Endometrial microvascular endothelial cells (primary cell): ENCODE measurements around the gene ATG9B. TPM values are rescaled to one million over a fixed set of nuclear protein-coding genes. Genes with fewer than 3 reads are reported as not detected.

ENCODE experiments used
- in situ Hi-C: cut with HindIII; loops from 2 replicates; pipeline ENCODE4 v1.10.0; 2017; ENCODE audit warnings: low sequenced_read_pairs, low pct_unique_long_range_greater_than_20kb; ENCODE audit errors: inconsistent ontology term
- total RNA-seq: library from RNA; depleted of rRNA; stranded (reverse); fragments of >200 nt; gene quantifications from one replicate; pipeline ENCODE4 v1.2.3, GENCODE V29; 2015; ENCODE audit errors: inconsistent ontology term

ATG9B gene
- total RNA-seq, 1 donor from 2014 or later, result not detected

DNA sequence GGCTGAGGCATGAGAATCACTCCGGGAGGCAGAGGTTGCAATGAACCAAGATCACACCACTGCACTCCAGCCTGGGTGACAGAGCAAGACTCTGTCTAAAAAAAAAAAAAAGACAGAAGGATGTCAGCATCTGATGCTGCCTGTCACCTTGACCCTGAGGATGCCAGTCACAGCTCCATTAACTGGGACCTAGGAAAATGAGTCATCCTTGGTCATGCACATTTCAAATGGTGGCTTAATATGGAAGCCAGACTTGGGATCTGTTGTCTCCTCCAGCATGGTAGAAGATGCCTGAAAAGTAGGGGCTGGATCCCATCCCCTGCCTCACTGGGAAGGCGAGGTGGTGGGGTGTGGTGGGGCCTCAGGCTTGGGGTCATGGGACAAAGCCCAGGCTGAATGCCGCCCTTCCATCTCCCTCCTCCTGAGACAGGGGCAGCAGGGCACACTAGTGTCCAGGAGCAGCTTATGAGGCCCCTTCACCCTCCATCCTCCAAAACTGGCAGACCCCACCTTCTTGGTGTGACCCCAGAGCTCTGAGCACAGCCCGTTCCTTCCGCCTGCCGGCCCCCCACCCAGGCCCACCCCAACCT, 32.1 kb downstream of the ATG9B start:
- in situ Hi-C loops, result no loop called here

DNA sequence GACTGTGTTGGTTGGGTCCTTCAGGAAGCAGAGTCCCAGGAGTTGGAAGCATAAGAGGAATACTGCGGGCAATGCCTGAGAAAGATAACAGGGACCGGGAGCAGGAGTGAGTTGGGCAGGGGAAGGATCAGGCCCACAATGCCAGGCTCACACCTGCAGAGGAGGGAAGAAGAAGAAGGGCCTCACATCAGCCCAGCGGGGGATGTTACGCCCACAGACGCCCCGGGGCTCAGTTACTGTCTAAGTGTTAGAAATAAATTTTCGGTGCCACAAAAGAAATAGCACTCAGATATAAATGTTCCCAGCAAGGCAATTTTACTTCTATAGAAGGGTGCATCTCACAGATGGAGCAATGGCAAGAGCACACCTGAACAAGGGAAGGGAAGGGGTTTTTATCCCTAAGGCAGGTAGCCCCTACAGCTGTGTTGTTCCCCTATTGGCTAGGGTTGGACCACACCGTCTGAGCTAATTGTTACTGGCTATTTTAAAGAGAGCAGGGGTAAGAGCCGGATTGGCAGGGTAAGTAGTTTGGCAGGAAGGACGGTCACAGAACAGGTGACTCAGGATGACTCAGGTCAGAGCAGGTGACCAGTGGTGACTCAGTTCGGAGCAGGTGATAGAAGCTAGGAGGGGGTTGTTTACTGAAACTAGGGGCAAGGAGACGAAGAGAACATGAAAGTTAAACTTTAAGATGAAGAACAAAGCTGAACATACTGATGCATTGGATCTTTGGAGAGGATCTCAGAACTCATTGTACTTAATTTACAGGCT, 33.7 kb downstream of the ATG9B start, which contains the start of gene NOS3:
TSS of gene NOS3 (plus strand) at position 602 of the 771 bp plus-strand sequence. CDS start 2,787 bp downstream, outside the sequence.
- in situ Hi-C loops, result no loop called here

DNA sequence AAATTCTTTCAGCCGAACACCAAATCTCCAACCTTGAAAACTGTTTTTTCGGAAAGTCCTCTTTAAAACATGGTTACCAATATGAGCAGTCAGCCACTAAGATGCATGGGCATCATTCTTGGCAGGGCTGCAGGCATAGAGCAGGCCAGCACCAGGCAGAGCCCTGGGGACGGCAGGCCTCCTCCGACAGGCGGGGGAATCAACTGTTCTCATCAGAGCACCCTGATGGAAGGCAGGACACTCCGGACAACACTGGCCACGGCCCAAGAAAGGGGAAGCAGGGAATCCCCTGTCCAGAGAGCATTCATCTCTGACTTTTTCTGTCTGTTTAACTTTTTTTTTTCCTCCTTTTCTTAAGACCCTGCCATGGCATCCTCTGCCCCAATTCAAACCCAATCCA, 34.8 kb downstream of the ATG9B start:
- in situ Hi-C loops, result no loop called here

DNA sequence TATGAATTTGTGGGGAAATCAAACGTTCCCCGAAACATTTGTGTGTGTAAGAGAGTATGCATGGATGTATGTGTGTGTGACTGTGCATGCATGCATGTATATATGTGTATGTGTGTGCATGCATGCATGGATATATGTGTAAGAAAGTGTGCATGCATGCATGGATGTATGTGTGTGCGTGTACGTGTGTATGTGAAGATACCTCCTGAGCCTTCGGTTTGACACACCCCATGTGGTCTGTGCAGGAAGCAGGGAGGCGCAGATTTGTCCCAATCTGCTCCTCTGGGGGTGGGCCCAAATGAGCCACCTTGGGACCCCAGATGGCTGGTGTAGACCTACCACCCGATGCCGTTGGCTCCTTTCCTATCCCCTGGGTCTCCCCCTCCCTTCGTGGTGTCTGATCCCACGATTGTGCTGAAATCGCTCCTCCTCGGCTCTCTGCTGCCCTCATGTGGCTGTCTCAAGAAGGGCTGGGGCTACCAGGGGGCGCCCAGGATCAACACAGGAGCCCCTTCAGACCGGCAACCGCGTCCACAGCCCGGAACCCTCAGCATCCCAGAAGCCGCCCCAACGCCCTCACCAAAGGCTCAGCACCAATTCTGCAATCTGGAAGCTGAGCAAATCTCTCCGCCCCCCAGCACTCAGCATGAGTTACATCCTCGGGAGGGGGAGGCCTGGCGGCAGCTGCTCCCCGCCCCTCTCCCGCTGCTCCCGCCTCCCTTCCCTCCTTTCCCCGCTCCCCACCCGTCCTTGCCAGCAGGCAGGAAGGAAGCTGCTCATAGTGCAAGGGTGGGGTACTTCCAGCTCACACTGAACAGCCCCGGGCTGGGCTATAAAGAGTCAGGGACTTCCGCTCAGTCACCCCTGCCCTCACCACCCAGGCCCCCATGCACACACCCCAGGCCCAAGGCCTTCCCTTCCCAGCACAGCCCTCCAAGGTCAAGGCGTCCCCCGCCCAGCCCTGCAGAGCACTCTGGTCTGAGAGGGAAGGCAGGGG, 35.8 kb downstream of the ATG9B start:
- in situ Hi-C loops, result no loop called here

DNA sequence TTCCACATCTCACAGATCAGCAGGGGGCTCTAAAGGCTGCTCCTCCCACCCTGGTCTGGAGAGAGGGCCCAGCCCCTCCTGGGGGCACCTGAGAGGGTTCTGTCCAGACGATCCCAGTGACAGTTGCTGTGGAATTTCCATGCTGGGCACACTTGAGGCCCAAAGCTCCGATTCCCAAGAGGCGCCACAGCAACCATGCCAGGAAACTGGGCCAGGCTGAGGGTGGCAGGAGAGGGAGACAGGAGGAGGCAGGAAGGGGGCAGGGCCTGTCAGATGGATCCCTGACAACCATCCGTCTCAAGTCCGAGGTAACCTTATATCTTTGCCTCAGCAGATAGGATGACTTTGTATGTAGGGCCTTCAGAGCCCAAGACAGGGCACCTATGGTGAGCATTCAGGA, 37.7 kb downstream of the ATG9B start:
- in situ Hi-C loops, result no loop called here

- in situ Hi-C loops, result no loop called here
Observed at GRCh38 chr7:150986099-150986512, 38.2 kb downstream of the ATG9B start.

DNA sequence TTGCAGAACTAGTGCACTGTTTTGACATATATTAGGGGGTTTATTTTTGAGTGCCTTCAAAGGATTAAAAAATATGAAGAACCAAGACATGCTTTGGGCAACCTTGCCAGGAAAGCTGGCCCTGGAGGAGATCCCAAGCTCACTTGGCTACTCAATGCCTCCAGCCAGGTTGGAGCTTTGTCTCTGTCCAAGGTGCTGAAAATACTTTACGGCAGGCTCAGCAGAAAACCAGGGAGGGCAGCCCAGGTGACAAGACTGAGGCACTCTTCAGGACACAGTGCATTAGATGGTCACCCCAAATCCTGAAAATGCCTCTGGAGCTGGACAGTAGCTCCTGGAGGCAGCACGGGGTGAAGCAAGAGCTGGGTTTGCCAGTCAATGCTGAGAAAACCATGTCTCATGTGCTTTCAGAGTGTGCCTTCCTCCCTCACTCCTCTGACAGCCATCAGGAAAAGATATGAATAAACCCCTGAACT, 40.4 kb downstream of the ATG9B start:
- in situ Hi-C loops, result no loop called here

GRCh38 chr7:150982351-150982750, 41.9 kb downstream of the ATG9B start:
- in situ Hi-C loops, result no loop called here

DNA sequence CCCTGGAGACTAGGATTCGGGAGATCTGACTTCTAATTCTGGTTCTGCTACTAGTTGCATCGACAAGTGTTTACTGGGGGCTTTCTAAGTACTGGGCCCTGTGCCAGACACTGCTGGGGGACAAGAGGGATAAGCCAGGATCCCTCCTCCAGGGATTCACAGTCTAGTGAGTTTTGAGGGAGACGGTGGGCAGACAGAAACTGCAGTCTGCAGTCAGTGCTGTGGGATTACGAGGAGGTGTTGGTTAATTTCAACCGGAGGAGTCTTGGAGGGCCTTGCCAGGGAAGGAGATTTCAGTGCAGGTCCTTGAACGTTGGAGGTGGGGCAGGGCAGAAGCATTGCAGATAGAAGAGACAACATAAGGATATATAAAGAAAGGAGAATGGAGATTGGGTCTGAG, 42.6 kb downstream of the ATG9B start:
- in situ Hi-C loops, result no loop called here

GRCh38 chr7:150980663-150981062, 43.6 kb downstream of the ATG9B start:
- in situ Hi-C loops, result no loop called here

DNA sequence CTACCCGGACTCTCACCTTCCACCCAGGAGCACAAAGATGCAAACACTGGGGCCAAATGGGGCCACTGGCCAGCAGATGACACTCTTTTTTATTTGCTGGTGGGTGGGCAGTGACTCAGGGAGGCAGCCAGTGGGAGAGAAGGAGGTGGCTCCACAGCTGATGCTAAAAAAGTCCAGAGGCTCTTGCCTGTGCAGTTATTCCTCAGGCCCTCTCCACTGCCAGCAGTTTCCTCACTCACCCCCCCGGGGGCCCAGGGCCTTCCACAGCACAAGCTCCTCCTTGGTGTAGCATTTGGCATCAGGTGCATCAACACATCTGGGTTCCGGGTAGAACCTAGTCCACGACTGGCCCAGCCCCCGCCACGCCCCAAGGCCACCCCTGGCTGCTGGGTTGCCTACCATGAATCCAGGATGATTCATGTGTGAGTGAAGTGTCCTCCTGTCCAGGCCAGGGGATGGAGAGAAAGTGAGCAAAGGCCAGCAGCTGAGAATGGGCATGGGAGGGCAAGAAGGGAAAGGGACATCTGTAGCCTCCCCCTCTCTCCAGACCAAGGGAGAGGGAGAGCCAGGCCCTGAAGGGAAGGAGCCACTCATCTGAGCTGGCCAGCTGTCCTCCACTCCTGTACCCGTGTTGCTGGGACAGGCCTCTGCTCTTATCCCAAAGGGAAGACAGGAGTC, 44.4 kb downstream of the ATG9B start:
- in situ Hi-C loops, result no loop called here

DNA sequence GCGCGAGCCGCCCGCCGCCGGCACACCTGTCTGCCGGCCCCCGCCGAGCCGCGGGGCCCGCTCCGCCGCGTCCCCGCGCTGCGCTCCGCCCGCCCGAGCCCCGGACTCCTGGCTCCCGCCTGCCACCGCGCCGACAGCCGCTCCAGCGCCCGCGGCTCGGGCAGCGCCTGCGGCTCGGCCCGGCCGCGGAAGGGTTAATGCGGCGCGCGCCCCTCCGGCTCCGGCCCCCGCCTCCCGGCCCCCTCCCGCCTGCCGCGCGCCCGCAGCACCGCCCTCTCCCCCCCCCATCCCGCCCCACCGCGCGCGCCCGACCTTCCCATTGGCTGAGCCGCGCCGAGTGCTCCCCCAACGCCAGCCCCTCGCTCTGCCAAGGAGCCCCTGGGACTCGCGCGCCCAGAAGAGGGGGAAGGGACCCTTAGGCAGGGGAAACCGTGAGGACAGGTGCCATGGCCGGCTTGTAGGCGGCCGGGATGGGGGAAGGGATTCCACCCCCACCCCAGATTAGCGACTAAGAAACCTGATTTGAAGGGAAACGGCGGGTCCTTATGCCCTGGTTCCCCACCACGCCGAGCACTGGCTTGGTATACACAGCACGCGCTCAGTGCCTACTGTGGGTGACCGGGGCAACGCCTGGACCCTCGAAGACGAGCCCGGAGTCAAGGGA, 46.0 kb downstream of the ATG9B start, which contains the start of gene KCNH2:
TSS of gene KCNH2 (minus strand) at position 196 of the 664 bp plus-strand sequence. CDS start 408 bp downstream, outside the sequence.
- in situ Hi-C loops, result no loop called here

- in situ Hi-C loops, result no loop called here
Observed at GRCh38 chr7:150977382-150978125, 46.7 kb downstream of the ATG9B start.

DNA sequence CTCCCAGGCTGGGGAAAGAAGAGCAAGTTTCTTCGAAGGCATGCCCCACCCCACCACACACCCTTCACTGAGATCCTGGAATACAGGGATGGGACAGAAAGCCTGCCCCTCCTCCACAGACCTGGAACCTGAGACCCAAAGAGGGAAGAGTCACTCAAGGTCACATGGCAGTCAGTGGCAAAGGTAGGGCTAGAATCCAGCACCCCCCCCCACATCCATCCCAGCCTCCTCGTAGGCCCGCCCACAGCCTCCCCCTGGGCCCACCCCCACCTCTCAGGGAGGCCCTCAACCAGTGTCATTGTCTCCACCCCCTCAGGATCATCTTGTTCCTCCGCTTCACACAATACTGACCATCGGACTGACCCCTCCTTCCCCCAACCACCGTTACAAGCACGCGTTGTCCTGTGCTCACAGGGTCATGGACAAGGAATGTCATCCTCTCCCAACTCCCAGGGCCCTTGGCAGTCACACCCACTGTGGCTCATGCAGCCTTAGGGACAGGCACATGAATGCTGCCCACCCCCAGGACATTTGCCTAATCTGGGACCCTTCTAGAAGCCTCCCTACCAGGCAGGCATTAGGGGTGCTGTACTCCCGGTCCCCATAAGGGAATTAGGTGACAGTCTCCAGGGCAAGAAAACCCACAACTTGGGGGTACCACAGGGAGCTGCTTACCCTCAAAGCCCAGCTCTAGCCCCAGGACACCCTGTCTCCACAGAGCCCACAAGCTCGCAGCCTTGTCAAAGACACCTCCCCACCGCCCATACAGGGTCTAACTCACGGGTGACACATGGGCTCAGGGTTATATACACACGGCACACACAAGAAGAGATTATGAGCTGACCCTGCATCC, 47.5 kb downstream of the ATG9B start:
- in situ Hi-C loops, result no loop called here

GRCh38 chr7:150975536-150976319, 48.6 kb downstream of the ATG9B start:
- in situ Hi-C loops, result no loop called here
